ENCODE data around the gene AGBL5.

AGBL5 gene

GRCh38 chr2:27086724-27087593 is 35.5 kb downstream of the AGBL5 start, which contains the start of gene KHK:
KHK (plus strand) TSS chr2:27086772; CDS start chr2:27087260, 488 bp downstream.
- peak; percentile 57 for DNase-seq (ENCODE audit: low spot score)
- TF ChIP-seq CTCF (IDR thresholded peaks at IDR 0.05; ENCODE audit: borderline replicate concordance, control extremely low read depth, extremely low read depth, insufficient read depth, missing control alignments), result no peak
- in situ Hi-C loops (cut with MboI; ENCODE audit: low sequenced_read_pairs, unreplicated experiment), result no loop called here

GRCh38 chr2:27087823-27088410 is 36.4 kb downstream of the AGBL5 start:
- TF ChIP-seq CTCF (IDR thresholded peaks at IDR 0.05; ENCODE audit: borderline replicate concordance, control extremely low read depth, extremely low read depth, insufficient read depth, missing control alignments), result no peak
- in situ Hi-C loops (cut with MboI; ENCODE audit: low sequenced_read_pairs, unreplicated experiment), result no loop called here
- no peak for DNase-seq (ENCODE audit: low spot score)

GRCh38 chr2:27088634-27089033 is 37.2 kb downstream of the AGBL5 start:
- in situ Hi-C loops (cut with MboI; ENCODE audit: low sequenced_read_pairs, unreplicated experiment), result no loop called here
- DNase-seq (ENCODE audit: low spot score), result no peak
- no peak for TF ChIP-seq CTCF (IDR thresholded peaks at IDR 0.05; ENCODE audit: borderline replicate concordance, control extremely low read depth, extremely low read depth, insufficient read depth, missing control alignments)

GRCh38 chr2:27089111-27089954 is 37.9 kb downstream of the AGBL5 start:
- in situ Hi-C loops (cut with MboI; ENCODE audit: low sequenced_read_pairs, unreplicated experiment), result no loop called here
- no peak for TF ChIP-seq CTCF (IDR thresholded peaks at IDR 0.05; ENCODE audit: borderline replicate concordance, control extremely low read depth, extremely low read depth, insufficient read depth, missing control alignments)

GRCh38 chr2:27091746-27092695 is 40.6 kb downstream of the AGBL5 start:
- no peak for TF ChIP-seq CTCF (IDR thresholded peaks at IDR 0.05; ENCODE audit: borderline replicate concordance, control extremely low read depth, extremely low read depth, insufficient read depth, missing control alignments)
- in situ Hi-C loops (cut with MboI; ENCODE audit: low sequenced_read_pairs, unreplicated experiment), result loop anchor here (10.0 kb wide), 1 partner anchor 103 kb away; no protein-coding TSS in a partner anchor
- no peak for DNase-seq (ENCODE audit: low spot score)

More at GRCh38 chr2:27089111-27089954, 37.9 kb downstream of the AGBL5 start:
- no peak for DNase-seq (ENCODE audit: low spot score)
